Epithelial cell of esophagus (primary cell): ENCODE measurements around the gene SRSF4.
"Not testable (repeated sequence)": the region's sequence is repeated elsewhere in the genome, so short reads cannot be mapped to it uniquely, and the experiment has no call there.

Experiments
- DNase-seq: peaks from one replicate; pipeline ENCODE4 v3.0.0; 2010; ENCODE audit warnings: low read depth
- H3K4me3 ChIP-seq: 2 replicates; pipeline ENCODE4 v1.5.1; 2011; ENCODE audit warnings: mild to moderate bottlenecking, low read length, control low read depth
- TF ChIP-seq, protein P1 (sequence below): IDR thresholded peaks from 2 replicates; pipeline ENCODE4 v1.5.1; 2011; ENCODE audit warnings: low read depth, mild to moderate bottlenecking, low read length, control low read depth, inconsistent platforms; ENCODE audit not compliant: insufficient read depth; ENCODE audit errors: missing control alignments

The SRSF4 gene

GRCh38 chr1:29223521-29223920 lies 41.8 kb upstream of the SRSF4 start:
- TF ChIP-seq, protein P1, sequence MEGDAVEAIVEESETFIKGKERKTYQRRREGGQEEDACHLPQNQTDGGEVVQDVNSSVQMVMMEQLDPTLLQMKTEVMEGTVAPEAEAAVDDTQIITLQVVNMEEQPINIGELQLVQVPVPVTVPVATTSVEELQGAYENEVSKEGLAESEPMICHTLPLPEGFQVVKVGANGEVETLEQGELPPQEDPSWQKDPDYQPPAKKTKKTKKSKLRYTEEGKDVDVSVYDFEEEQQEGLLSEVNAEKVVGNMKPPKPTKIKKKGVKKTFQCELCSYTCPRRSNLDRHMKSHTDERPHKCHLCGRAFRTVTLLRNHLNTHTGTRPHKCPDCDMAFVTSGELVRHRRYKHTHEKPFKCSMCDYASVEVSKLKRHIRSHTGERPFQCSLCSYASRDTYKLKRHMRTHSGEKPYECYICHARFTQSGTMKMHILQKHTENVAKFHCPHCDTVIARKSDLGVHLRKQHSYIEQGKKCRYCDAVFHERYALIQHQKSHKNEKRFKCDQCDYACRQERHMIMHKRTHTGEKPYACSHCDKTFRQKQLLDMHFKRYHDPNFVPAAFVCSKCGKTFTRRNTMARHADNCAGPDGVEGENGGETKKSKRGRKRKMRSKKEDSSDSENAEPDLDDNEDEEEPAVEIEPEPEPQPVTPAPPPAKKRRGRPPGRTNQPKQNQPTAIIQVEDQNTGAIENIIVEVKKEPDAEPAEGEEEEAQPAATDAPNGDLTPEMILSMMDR, result no peak
- no peak for DNase-seq
- H3K4me3 ChIP-seq, result no peak overlapping the region

DNA sequence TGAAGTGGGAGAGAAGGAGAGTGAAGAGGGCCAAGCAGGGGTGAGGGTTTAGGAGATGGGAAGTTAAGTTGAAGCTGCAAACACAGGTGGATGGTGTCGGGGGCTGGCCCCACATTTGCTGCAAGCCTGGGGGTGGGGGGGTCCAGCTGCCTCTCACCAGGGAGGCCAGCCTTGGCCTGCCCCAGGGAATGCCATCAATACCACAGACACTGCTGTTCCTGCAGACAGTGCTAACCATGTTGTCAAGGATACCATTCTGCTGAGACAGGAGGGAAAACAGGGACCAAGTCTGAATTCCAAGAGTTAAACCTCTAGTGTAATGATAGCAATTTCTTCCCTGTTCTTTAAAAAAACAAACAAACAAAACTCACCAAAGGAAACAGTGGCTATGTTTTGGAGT lies 41.0 kb upstream of the SRSF4 start:
- no peak overlapping the region for H3K4me3 ChIP-seq
- TF ChIP-seq, protein P1, result no peak
- DNase-seq, result no peak

- not testable (repeated sequence) for H3K4me3 ChIP-seq, DNase-seq
Observed at GRCh38 chr1:29222260-29222659, 40.6 kb upstream of the SRSF4 start.

- H3K4me3 ChIP-seq, result no peak overlapping the region
- TF ChIP-seq, protein P1, result no peak
- DNase-seq, result no peak
Observed at GRCh38 chr1:29221296-29221695, 39.6 kb upstream of the SRSF4 start.

GRCh38 chr1:29218223-29218622 lies 36.5 kb upstream of the SRSF4 start:
- no peak for DNase-seq
- no peak overlapping the region for H3K4me3 ChIP-seq
- TF ChIP-seq, protein P1, result peak; percentile 4

DNA sequence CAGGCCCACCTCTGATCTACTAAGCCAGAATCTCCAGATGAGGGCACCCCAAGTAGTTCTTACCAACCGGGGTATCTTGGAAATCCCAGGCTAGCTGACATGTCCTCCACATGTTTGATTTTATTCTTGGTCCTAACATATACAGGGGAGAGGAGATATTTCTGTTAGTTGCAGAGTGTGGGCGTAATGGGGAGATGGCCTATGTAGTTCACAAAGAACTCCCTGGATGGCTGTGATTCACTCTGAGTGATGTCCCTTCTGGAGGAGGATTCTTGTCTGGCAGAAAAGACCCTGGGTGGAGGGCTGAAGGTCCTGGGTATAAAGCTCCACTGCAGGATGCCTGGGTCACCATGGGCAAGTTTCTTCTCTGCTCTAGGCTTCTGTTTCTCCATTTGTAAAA lies 35.9 kb upstream of the SRSF4 start:
- no peak overlapping the region for H3K4me3 ChIP-seq
- TF ChIP-seq, protein P1, result no peak
- DNase-seq, result no peak

DNA sequence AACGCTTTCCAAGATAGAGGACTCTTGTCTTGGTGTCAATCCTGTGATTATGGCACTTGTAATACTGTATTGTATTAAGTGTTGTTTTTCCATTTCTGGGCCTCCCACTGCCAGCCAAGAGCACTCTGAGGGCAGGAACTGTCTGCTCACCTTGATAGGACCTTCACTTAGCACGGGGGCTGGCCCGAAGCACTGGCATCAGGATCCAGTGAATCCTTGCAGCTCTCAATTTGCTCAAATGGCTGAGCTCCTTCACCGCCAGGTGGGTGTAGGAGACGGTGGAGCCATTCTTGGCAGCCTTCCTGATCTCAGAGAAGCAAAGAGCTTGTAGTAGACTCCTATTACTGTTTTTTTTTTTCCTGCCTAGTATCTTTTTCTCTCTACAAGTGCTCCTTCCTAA lies 31.4 kb upstream of the SRSF4 start:
- no peak overlapping the region for H3K4me3 ChIP-seq
- TF ChIP-seq, protein P1, result no peak
- no peak for DNase-seq
